Bronchial epithelial cell (primary cell): ENCODE measurements around the gene ASCC1. TPM values are rescaled to one million over a fixed set of nuclear protein-coding genes. Genes with fewer than 3 reads are reported as not detected.
"Not testable (repeated sequence)": the region's sequence is repeated elsewhere in the genome, so short reads cannot be mapped to it uniquely, and the experiment has no call there.

ENCODE experiments used
- DNase-seq: peaks from one replicate; pipeline ENCODE4 v3.0.0-alpha.2; 2010; ENCODE audit warnings: low read depth
- FAIRE-seq: peaks from 2 replicates; lab custom pipeline; 2011; peaks lifted over from hg19 to GRCh38; lab: Jason Lieb, UNC
- H3K27me3 ChIP-seq: 2 replicates; pipeline ENCODE4 v1.5.1; 2011; ENCODE audit warnings: low read length; ENCODE audit not compliant: control insufficient read depth, insufficient read depth
- H3K36me3 ChIP-seq: 2 replicates; pipeline ENCODE4 v1.5.1; 2011; ENCODE audit warnings: low read length; ENCODE audit not compliant: control insufficient read depth, insufficient read depth
- H3K4me3 ChIP-seq: 2 replicates; pipeline ENCODE4 v1.5.1; 2011; ENCODE audit warnings: mild to moderate bottlenecking, low read depth, low read length, control low read depth
- CTCF ChIP-seq: IDR thresholded peaks from 2 replicates; pipeline ENCODE4 v1.5.1; 2011; ENCODE audit warnings: mild to moderate bottlenecking, moderate library complexity, low read length, control low read depth, inconsistent platforms; ENCODE audit not compliant: insufficient read depth, severe bottlenecking
- total RNA-seq: library from RNA; depleted of rRNA; stranded (reverse); fragments of >200 nt; gene quantifications from 2 replicates; pipeline ENCODE4 v1.2.1, GENCODE V29; 2014

ASCC1 gene
- total RNA-seq, 1 donor from 2014 or later, result 22.4 TPM

- H3K27me3 ChIP-seq, result no peaks in the 10 kb centered on the region
- DNase-seq, result no peak
- peaks cover 11% of the 10 kb centered on the region for H3K36me3 ChIP-seq
- no peak overlapping the region for H3K4me3 ChIP-seq
- no peak for TF ChIP-seq CTCF
- no peak for FAIRE-seq
Measured at GRCh38 chr10:72227826-72228225, 11.8 kb upstream of the ASCC1 start.

- H3K27me3 ChIP-seq, result no peaks in the 10 kb centered on the region
- H3K4me3 ChIP-seq, result no peak overlapping the region
- TF ChIP-seq CTCF, result no peak
- H3K36me3 ChIP-seq, result peaks cover 10% of the 10 kb centered on the region
- DNase-seq (no peak), FAIRE-seq (no peak)
Measured at GRCh38 chr10:72226418-72227027, 10.4 kb upstream of the ASCC1 start.

GRCh38 chr10:72224191-72224590 is 8.1 kb upstream of the ASCC1 start:
- FAIRE-seq, H3K4me3 ChIP-seq, H3K27me3 ChIP-seq, H3K36me3 ChIP-seq, DNase-seq: not testable (repeated sequence)

GRCh38 chr10:72223743-72224101 is 7.6 kb upstream of the ASCC1 start:
- peaks cover 7% of the 10 kb centered on the region for H3K36me3 ChIP-seq
- H3K4me3 ChIP-seq, result no peak overlapping the region
- no peak for TF ChIP-seq CTCF
- FAIRE-seq (no peak), DNase-seq (no peak)
- no peaks in the 10 kb centered on the region for H3K27me3 ChIP-seq

GRCh38 chr10:72221278-72221677 is 5.2 kb upstream of the ASCC1 start:
- no peaks in the 10 kb centered on the region for H3K27me3 ChIP-seq
- H3K36me3 ChIP-seq, result peaks cover 7% of the 10 kb centered on the region
- no peak for DNase-seq
- no peak for TF ChIP-seq CTCF
- H3K4me3 ChIP-seq, result no peak overlapping the region
- no peak for FAIRE-seq

GRCh38 chr10:72220637-72221036 is 4.6 kb upstream of the ASCC1 start:
- FAIRE-seq, result no peak
- no peak for TF ChIP-seq CTCF
- H3K4me3 ChIP-seq, result no peak overlapping the region
- H3K27me3 ChIP-seq, result no peaks in the 10 kb centered on the region
- DNase-seq, result no peak
- H3K36me3 ChIP-seq, result peaks cover 7% of the 10 kb centered on the region
